Measurements from ENCODE around the gene CLOCK.

DNA sequence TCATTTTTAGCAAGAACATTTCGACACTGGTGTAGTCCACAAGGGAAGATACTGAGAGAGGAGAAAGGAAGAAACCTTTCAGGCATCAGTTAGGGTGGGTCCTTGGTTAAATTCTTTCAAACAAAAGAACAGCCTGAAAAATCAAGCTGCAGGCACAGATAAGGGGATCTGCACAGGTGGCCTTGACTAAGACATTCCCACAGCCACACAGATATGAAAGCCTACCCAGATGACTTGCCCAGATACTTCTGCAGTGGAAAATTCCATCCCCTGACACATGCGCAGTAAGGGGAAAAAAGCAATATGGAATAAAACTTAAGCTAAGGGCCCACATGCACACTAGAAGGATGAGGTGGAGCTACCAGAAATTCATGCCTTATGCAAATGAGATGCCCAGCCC, 159.9 kb downstream of the CLOCK start:
- no peak for TF ChIP-seq POLR2AphosphoS5 (IDR thresholded peaks at IDR 0.05; ENCODE audit: low read depth, low read length)
- TF ChIP-seq, protein P1, sequence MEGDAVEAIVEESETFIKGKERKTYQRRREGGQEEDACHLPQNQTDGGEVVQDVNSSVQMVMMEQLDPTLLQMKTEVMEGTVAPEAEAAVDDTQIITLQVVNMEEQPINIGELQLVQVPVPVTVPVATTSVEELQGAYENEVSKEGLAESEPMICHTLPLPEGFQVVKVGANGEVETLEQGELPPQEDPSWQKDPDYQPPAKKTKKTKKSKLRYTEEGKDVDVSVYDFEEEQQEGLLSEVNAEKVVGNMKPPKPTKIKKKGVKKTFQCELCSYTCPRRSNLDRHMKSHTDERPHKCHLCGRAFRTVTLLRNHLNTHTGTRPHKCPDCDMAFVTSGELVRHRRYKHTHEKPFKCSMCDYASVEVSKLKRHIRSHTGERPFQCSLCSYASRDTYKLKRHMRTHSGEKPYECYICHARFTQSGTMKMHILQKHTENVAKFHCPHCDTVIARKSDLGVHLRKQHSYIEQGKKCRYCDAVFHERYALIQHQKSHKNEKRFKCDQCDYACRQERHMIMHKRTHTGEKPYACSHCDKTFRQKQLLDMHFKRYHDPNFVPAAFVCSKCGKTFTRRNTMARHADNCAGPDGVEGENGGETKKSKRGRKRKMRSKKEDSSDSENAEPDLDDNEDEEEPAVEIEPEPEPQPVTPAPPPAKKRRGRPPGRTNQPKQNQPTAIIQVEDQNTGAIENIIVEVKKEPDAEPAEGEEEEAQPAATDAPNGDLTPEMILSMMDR (IDR thresholded peaks at IDR 0.05): no peak
- TF ChIP-seq REST (IDR thresholded peaks at IDR 0.05; ENCODE audit: insufficient read depth in 1 of 2, low read depth in 2 of 2, low read length in 1 of 2): no peak
- TF ChIP-seq SIN3A (IDR thresholded peaks at IDR 0.05; ENCODE audit: borderline replicate concordance, insufficient read depth, low read depth, low read length): no peak
- TF ChIP-seq TCF7L2 (IDR thresholded peaks at IDR 0.05; ENCODE audit: low read depth, low read length): no peak

Measured in Panc1 (cell line).